Pancreas (tissue), 10 donors: ENCODE data around the gene PALLD. TPM values are rescaled to one million over a fixed set of nuclear protein-coding genes. Genes with fewer than 3 reads are reported as not detected.
A peak's percentile ranks its signal among the peaks of the same experiment; 100 is the strongest.

Experiments used
- ATAC-seq, 4 donors: fragments of 200-7000 bp; cut with Tn5 transposase; one replicate each; pipeline versions ENCODE4 v1.8.0 to v1.9.1; 2020; ENCODE audit warnings: mild to moderate bottlenecking in 4 of 4, moderate library complexity in 4 of 4
- DNase-seq, 6 donors: peaks; one replicate each; pipeline ENCODE4 v3.0.0-alpha.2; 2020
- FAIRE-seq: peaks from 2 replicates; lab custom pipeline; 2012; peaks lifted over from hg19 to GRCh38; lab: Jason Lieb, UNC
- H3K27ac ChIP-seq, 4 donors: fragments of 200-600 bp; sonication (generic); 1 replicate in 3 of 4; 2 replicates in 1 of 4; pipeline versions ENCODE4 v1.5.0 to v1.8.0; 2020
- H3K27me3 ChIP-seq, 4 donors: fragments of 200-600 bp; one replicate each; pipeline ENCODE4 v1.8.0; 2021
- H3K36me3 ChIP-seq, 3 donors: fragments of 200-600 bp; sonication (generic) in 1 of 3; one replicate each; pipeline versions ENCODE4 v1.5.0 to v1.8.0; 2020 to 2021
- H3K4me1 ChIP-seq, 3 donors: fragments of 200-600 bp; one replicate each; pipeline ENCODE4 v1.8.0; 2021
- H3K4me3 ChIP-seq, 4 donors: fragments of 200-600 bp; sonication (generic) in 2 of 4; one replicate each; pipeline versions ENCODE4 v1.5.0 to v1.8.0; 2020 to 2021
- H3K9me3 ChIP-seq, 4 donors: fragments of 200-600 bp; one replicate each; pipeline ENCODE4 v1.8.0; 2021
- WGBS, 2 donors: extraction: QIAGEN DNeasy Blood & Tissue Kit; methylation state at CpG; one replicate each; pipeline ENCODE4 v1.1.7; 2013; 5-methylcytosine and 5-hydroxymethylcytosine counted together
- intact Hi-C, 3 donors: fragments of 100-400 bp; cut with DNase I; formaldehyde crosslinking; loops; one replicate each; pipeline versions ENCODE4 v1.11.1 to v1.14.2; 2022
- polyA plus RNA-seq, 2 donors: library from polyadenylated mRNA; stranded (reverse); fragments of 200-250 nt; gene quantifications; one replicate each; pipeline ENCODE4 v1.2.3, GENCODE V29; 2013
- total RNA-seq, 6 donors: library from RNA; stranded (reverse); fragmentation: NEBNext Ultra II Directional in 4 of 6; extraction: Animal tissue kit (Norgen Biotek cat#: 25700) in 4 of 6; gene quantifications; one replicate each; pipeline versions ENCODE4 v1.2.1 to v1.2.4, GENCODE V29; 2021 to 2023
- TF ChIP-seq, protein P1 (sequence below), 4 donors: fragments of 200-600 bp; sonication (generic) in 3 of 4; IDR thresholded peaks; one replicate each; pipeline versions ENCODE4 v1.5.0 to v1.8.0; 2021; ENCODE audit warnings: antibody characterized with exemption in 4 of 4
- donor health status: healthy with polysubstance abuse.
- donor health status: DM: no; HTN: no; CAD: no; lungs with moderate emphysema.
- donor health status: DM: no; HTN: no; CAD: no.
- donor health status: control.
- donor health status: control.
- donor health status: Bipolar disorder and iron deficiency.
- donor health status: DM: yes; HTN: yes; CAD: no.
- donor health status: DM: no; HTN: no; CAD: no.
- donor health status: DM: no; HTN: no; CAD: no.
- donor health status: DM: yes; HTN: yes; CAD: no.

Gene PALLD
- total and polyA plus RNA-seq, 8 donors: 4.4 to 44.2 (median 14.1) TPM

DNA sequence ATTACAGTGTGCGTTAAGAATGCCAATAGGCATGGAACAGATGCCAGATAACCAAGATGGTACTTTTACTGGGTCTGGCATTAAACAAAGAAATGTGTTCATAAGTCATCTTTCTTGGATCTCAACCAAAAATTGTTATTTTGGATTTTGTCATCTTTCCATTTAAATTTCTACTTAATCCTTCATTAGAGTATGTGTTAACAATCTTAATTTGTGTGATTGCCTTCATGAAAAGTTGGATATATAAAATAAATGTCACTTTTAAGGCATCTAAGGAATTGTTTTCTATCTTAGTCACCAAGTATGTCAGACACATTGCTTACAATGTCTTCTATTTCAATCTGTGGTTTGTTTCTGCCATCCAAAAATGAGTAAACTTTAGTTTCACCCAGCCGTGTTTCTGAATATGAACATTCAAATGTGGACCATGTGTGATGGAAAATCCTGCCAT lies 87.5 kb downstream of the PALLD start:
- FAIRE-seq (no peak), DNase-seq (no peak), ATAC-seq (no peak)
- Histone ChIP-seq H3K27me3 (no peaks in the 10 kb centered on the region), H3K4me1 (no peaks in the 10 kb centered on the region), H3K4me3 (no peak overlapping the region), H3K9me3 (no peaks in the 10 kb centered on the region), H3K27ac (no peak overlapping the region), H3K36me3 (no peaks in the 10 kb centered on the region)
- TF ChIP-seq, protein P1, sequence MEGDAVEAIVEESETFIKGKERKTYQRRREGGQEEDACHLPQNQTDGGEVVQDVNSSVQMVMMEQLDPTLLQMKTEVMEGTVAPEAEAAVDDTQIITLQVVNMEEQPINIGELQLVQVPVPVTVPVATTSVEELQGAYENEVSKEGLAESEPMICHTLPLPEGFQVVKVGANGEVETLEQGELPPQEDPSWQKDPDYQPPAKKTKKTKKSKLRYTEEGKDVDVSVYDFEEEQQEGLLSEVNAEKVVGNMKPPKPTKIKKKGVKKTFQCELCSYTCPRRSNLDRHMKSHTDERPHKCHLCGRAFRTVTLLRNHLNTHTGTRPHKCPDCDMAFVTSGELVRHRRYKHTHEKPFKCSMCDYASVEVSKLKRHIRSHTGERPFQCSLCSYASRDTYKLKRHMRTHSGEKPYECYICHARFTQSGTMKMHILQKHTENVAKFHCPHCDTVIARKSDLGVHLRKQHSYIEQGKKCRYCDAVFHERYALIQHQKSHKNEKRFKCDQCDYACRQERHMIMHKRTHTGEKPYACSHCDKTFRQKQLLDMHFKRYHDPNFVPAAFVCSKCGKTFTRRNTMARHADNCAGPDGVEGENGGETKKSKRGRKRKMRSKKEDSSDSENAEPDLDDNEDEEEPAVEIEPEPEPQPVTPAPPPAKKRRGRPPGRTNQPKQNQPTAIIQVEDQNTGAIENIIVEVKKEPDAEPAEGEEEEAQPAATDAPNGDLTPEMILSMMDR (IDR thresholded peaks at IDR 0.05): no peak
- WGBS, 2 donors: 61 to 64% methylated on average over 2 of the region's 2 CpGs
- intact Hi-C loops: no loop called here

DNA sequence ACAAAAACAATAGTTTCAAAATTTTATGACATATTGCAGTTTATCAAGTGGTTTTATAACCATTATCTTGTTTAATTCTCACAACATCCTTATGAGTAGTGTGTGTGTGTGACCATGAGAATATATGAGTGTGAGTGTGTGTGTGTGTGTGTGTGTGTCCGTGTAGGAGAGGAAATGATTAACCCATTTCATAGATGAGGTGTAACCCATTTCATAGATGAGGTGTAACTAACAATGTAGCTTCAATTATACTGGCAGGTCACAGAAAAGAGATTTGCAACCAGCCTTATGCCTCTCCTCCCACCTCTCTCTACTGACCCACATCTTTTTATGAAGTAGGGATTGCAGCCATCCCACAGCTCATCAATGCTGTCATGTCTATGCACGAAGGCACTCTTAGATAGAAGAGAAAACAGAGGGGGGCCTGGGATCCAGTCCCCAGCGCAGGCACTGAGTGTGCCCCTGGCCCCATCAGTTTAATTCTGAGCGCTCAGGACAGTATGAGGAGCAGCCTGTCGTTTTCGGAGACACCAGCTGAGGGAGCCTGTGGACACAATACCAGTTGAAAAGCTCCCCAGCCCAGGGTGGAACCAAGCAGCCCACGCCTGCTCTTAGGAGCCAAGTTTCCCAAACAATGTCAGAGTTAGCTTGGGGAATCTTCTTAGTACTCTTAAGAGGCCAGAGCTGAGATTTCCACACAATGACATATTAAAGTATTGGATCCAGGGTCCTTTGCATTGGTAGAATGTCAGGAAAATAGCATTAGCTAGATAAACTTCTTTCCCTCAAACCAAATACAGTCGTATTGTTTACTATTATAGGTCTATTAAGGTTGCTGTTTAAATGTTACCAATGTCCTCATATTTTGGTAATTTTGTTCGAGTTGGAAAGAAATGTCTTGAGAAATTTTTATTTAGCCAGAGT lies 88.6 kb downstream of the PALLD start:
- Histone ChIP-seq H3K27me3 (no peaks in the 10 kb centered on the region), H3K9me3 (no peaks in the 10 kb centered on the region), H3K4me1 (no peaks in the 10 kb centered on the region), H3K36me3 (no peaks in the 10 kb centered on the region), H3K4me3 (no peak overlapping the region), H3K27ac (no peak overlapping the region)
- intact Hi-C loops: no loop called here
- DNase-seq: peak; percentile 22 to 70 (median 59)
- WGBS, 2 donors: 13 to 16% methylated on average over 9 of the region's 9 CpGs
- TF ChIP-seq, protein P1 (IDR thresholded peaks at IDR 0.05): peak; percentile 26 to 45 (median 34)
- ATAC-seq: peak; percentile 76 to 95 (median 92)
- FAIRE-seq: no peak

DNA sequence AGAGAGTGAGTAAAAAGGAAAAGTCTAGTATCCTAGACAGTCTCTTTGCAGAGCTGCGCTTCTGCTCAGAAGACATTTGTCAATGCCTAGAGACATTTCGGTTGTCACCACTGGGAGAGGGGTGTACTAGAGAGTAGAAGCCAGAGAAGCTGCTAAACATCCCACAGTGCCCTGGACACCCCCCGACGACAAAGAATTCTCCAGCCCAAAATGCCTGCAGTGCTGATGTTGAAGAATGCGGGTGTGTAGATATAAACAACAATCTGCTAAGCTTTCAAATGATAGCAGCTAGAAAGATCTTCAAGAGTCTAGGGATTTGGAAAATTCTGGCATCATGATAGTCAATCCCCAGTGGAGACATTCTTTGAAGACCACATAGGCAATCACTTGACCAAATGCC lies 90.1 kb downstream of the PALLD start:
- FAIRE-seq: no peak
- no peak overlapping the region for H3K27ac ChIP-seq
- ATAC-seq: no peak
- no peaks in the 10 kb centered on the region for H3K27me3 ChIP-seq
- intact Hi-C loops: no loop called here
- WGBS, 2 donors: 51 to 71% methylated on average over 5 of the region's 5 CpGs
- no peak for DNase-seq
- H3K4me1 ChIP-seq: no peaks in the 10 kb centered on the region
- no peaks in the 10 kb centered on the region for H3K9me3 ChIP-seq
- no peak overlapping the region for H3K4me3 ChIP-seq
- H3K36me3 ChIP-seq: no peaks in the 10 kb centered on the region
- TF ChIP-seq, protein P1 (IDR thresholded peaks at IDR 0.05): no peak

DNA sequence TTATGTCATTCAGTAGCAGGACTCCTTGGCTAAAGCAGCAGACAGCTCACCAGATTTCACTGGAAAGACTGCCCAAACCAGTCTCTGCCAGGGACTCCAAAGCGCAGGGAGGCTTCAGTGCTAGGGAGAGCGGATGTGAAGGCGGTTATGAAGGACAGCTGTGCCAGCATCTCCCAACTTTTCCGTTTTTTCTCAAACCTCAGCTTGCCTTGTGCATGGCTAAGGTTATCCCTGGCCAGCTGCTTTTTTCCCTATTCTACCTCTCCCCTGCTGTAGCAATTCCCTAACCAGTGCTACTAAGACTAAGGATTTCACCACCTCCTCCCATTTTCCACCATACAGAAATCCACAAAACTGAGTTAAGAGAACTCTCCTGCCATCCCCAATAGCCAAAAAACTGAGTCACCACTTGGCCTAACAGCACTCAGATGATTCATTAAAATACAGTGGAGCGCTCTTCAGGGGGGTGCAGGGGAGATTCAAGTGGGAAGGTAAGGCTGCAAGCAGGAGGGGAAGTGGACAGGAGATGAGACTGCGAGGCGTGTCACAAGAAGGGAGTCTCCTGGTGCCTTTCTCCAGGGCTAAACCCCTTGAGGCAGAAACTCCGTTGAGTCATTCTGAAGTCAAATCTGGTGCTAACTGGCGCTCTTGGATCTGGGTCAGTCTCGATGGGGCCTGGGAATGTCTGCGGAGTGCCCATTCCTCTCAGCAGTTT lies 90.7 kb downstream of the PALLD start:
- Histone ChIP-seq H3K4me1 (no peaks in the 10 kb centered on the region), H3K36me3 (no peaks in the 10 kb centered on the region), H3K27me3 (no peaks in the 10 kb centered on the region), H3K27ac (no peak overlapping the region), H3K9me3 (no peaks in the 10 kb centered on the region), H3K4me3 (no peak overlapping the region)
- 71 to 77% methylated on average over 11 of the region's 11 CpGs for WGBS, 2 donors
- peak in 3 of 4 donors; percentile 31 to 55 (median 50) for ATAC-seq
- FAIRE-seq: no peak
- TF ChIP-seq, protein P1 (IDR thresholded peaks at IDR 0.05): no peak
- DNase-seq: no peak
- intact Hi-C loops: no loop called here
